HG03571 (cell line): ENCODE data around the gene CCDC80.
"Not testable (repeated sequence)": the region's sequence is repeated elsewhere in the genome, so short reads cannot be mapped to it uniquely, and the experiment has no call there.

ENCODE experiments used
- ATAC-seq: cut with Tn5 transposase; IDR thresholded peaks from one replicate; pipeline ENCODE4 v1.9.1; 2021; ENCODE audit not compliant: unreplicated experiment

CCDC80 gene

GRCh38 chr3:112593258-112593657, 47.7 kb downstream of the CCDC80 start:
- no peak for ATAC-seq

GRCh38 chr3:112587336-112587735, 53.6 kb downstream of the CCDC80 start:
- ATAC-seq: no peak

GRCh38 chr3:112585782-112586181, 55.2 kb downstream of the CCDC80 start:
- no peak for ATAC-seq

- no peak for ATAC-seq
Observed at GRCh38 chr3:112583105-112583504, 57.8 kb downstream of the CCDC80 start.

GRCh38 chr3:112582244-112582874, 58.6 kb downstream of the CCDC80 start:
- ATAC-seq: no peak

GRCh38 chr3:112579697-112580096, 61.2 kb downstream of the CCDC80 start:
- no peak for ATAC-seq

GRCh38 chr3:112579232-112579631, 61.7 kb downstream of the CCDC80 start:
- no peak for ATAC-seq

GRCh38 chr3:112572701-112573100, 68.2 kb downstream of the CCDC80 start:
- no peak for ATAC-seq

- no peak for ATAC-seq
Observed at GRCh38 chr3:112569265-112569664, 71.7 kb downstream of the CCDC80 start.

- ATAC-seq: no peak
Observed at GRCh38 chr3:112568642-112569041, 72.3 kb downstream of the CCDC80 start.

- ATAC-seq: no peak
Observed at GRCh38 chr3:112564940-112565305, 76.0 kb downstream of the CCDC80 start.

- not testable (repeated sequence) for ATAC-seq
Observed at GRCh38 chr3:112564247-112564939, 76.5 kb downstream of the CCDC80 start.

- ATAC-seq: peak; percentile 83
Observed at GRCh38 chr3:112561734-112562529, 79.0 kb downstream of the CCDC80 start, which contains the start of the genes ATG3 and SLC35A5. TSS of gene ATG3 (minus strand) at chr3:112561962. CDS start at chr3:112561528, 434 bp downstream. TSS of gene SLC35A5 (plus strand) at chr3:112562045. CDS start at chr3:112563404, 1,359 bp downstream.

- peak; percentile 43 for ATAC-seq
Observed at GRCh38 chr3:112561484-112561733, 79.5 kb downstream of the CCDC80 start.

- ATAC-seq: peak; percentile 26
Observed at GRCh38 chr3:112560721-112561483, 80.0 kb downstream of the CCDC80 start.

GRCh38 chr3:112560307-112560706, 80.6 kb downstream of the CCDC80 start:
- ATAC-seq: no peak

GRCh38 chr3:112557976-112558375, 83.0 kb downstream of the CCDC80 start:
- no peak for ATAC-seq

GRCh38 chr3:112555535-112556170, 85.3 kb downstream of the CCDC80 start:
- no peak for ATAC-seq

GRCh38 chr3:112550859-112551258, 90.1 kb downstream of the CCDC80 start:
- ATAC-seq: no peak
